ENCODE data around the gene BMP2K. TPM values are rescaled to one million over a fixed set of nuclear protein-coding genes. Genes with fewer than 3 reads are reported as not detected.

The BMP2K gene
- total RNA-seq, 1 donor from 2014 or later: 45.6 TPM

GRCh38 chr4:78870056-78870455 is 93.9 kb downstream of the BMP2K start:
- H3K27ac ChIP-seq: no peak overlapping the region
- no peak for TF ChIP-seq CTCF (IDR thresholded peaks at IDR 0.05)
- ATAC-seq (no peak), DNase-seq (no peak)
- intact Hi-C loops (cut with DNase I): no loop called here
- no peaks in the 10 kb centered on the region for H3K9me3 ChIP-seq
- no peaks in the 10 kb centered on the region for H3K27me3 ChIP-seq
- H3K4me1 ChIP-seq: no peaks in the 10 kb centered on the region
- no peak overlapping the region for H3K4me3 ChIP-seq
- H3K36me3 ChIP-seq: peaks cover 73% of the 10 kb centered on the region

GRCh38 chr4:78876568-78877320 is 100.6 kb downstream of the BMP2K start:
- Histone ChIP-seq H3K27ac (no peak overlapping the region), H3K9me3 (no peaks in the 10 kb centered on the region), H3K4me3 (no peak overlapping the region), H3K36me3 (peaks cover 72% of the 10 kb centered on the region), H3K27me3 (no peaks in the 10 kb centered on the region), H3K4me1 (no peaks in the 10 kb centered on the region)
- DNase-seq: no peak
- TF ChIP-seq CTCF (IDR thresholded peaks at IDR 0.05): no peak
- intact Hi-C loops (cut with DNase I): no loop called here
- no peak for ATAC-seq

GRCh38 chr4:78878031-78878430 is 101.9 kb downstream of the BMP2K start:
- no peak for TF ChIP-seq CTCF (IDR thresholded peaks at IDR 0.05)
- DNase-seq (no peak), ATAC-seq (no peak)
- H3K27ac ChIP-seq: no peak overlapping the region
- intact Hi-C loops (cut with DNase I): no loop called here
- no peaks in the 10 kb centered on the region for H3K9me3 ChIP-seq
- H3K4me1 ChIP-seq: no peaks in the 10 kb centered on the region
- H3K27me3 ChIP-seq: no peaks in the 10 kb centered on the region
- peaks cover 59% of the 10 kb centered on the region for H3K36me3 ChIP-seq
- H3K4me3 ChIP-seq: no peak overlapping the region

GRCh38 chr4:78880874-78881492 is 104.8 kb downstream of the BMP2K start:
- Histone ChIP-seq H3K4me3 (no peak overlapping the region), H3K27ac (no peak overlapping the region), H3K36me3 (peaks cover 34% of the 10 kb centered on the region), H3K4me1 (no peaks in the 10 kb centered on the region), H3K9me3 (no peaks in the 10 kb centered on the region), H3K27me3 (no peaks in the 10 kb centered on the region)
- intact Hi-C loops (cut with DNase I): no loop called here
- DNase-seq (no peak), ATAC-seq (no peak)
- TF ChIP-seq CTCF (IDR thresholded peaks at IDR 0.05): no peak

- no peak for DNase-seq
- intact Hi-C loops (cut with DNase I): no loop called here
Observed at GRCh38 chr4:78885598-78885997, 109.4 kb downstream of the BMP2K start.

More at GRCh38 chr4:78885598-78885997, 109.4 kb downstream of the BMP2K start:
- Histone ChIP-seq H3K27me3 (no peaks in the 10 kb centered on the region), H3K9me3 (no peaks in the 10 kb centered on the region), H3K36me3 (peaks cover 17% of the 10 kb centered on the region), H3K4me1 (no peaks in the 10 kb centered on the region), H3K4me3 (no peak overlapping the region), H3K27ac (no peak overlapping the region)
- TF ChIP-seq CTCF (IDR thresholded peaks at IDR 0.05): no peak
- no peak for ATAC-seq
